GM21367 (cell line): ENCODE results near the gene TDRD5.

Source experiments
- ATAC-seq: cut with Tn5 transposase; IDR thresholded peaks from one replicate; pipeline ENCODE4 v1.9.1; 2021; ENCODE audit not compliant: unreplicated experiment

The TDRD5 gene

DNA sequence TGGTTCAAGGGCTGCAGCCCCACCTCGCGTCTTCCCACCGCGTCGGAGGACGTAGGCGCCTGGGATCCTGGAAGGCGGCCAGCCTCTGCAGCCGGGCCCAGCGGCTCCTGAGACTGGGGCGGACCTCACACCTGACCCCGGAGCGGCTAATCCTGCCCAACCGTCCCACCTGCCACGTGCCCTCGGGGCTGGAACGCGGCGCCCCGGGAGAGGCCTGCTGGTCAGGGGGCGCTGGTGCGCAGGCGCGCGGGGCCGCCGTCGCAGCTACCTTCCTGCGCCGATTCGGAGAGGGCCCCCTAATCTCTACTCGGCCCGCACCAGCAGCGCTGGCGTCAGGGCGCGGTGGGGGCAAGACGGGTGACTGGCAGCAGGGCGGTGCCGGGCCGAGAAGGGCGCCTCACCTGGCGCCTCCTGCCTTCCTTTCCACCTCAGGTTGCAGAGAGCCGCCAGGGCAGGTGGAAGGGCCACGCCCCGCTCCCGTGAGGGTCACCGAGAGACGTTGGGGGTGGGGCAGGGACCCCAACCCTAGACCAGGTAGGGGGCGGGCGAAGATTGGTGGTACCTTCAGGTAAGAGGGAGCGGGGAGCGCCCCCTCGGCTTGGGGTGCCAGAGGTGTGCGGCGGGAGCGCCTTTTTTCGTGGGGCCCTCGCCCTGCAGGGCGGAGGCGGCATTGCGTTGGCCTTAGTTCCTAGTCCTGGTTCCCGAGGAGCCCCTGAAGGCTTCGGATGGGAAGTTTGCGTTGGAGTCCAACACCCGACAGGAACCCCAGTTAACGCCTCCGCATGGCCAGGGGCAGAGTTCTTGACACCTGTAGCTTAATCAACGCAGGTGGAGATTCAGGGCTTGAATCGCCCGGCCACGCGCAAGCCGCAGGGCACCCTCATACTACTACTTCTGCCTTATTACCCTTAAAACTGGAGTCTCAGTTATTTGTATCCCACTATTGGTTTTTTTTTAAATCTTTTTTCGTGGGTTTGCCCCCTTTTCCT is at the start of gene TDRD5:
TDRD5 (plus strand) TSS at position 241 of the 989 bp plus-strand sequence. CDS start 784 bp downstream, outside the sequence.
- no peak for ATAC-seq

DNA sequence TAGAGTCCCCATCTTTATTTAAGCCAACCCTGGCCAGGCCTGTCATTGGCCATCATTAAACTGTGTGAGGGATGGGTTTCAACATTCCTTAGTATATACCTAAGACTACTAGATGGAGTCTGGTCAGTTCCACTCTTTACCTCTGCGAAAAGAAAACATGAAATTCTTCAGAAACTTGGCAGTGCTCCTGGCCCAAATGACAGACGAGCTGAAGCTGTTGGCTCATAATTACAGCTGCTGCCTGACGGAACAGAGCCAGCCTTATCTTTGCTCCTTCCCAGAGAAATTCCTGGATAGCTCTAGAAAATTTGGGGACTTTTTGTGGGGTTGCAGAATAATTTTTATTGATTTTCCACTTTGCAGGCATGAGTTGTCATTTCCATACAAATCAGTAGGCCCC is 46.3 kb upstream of the TDRD5 start:
- no peak for ATAC-seq

DNA sequence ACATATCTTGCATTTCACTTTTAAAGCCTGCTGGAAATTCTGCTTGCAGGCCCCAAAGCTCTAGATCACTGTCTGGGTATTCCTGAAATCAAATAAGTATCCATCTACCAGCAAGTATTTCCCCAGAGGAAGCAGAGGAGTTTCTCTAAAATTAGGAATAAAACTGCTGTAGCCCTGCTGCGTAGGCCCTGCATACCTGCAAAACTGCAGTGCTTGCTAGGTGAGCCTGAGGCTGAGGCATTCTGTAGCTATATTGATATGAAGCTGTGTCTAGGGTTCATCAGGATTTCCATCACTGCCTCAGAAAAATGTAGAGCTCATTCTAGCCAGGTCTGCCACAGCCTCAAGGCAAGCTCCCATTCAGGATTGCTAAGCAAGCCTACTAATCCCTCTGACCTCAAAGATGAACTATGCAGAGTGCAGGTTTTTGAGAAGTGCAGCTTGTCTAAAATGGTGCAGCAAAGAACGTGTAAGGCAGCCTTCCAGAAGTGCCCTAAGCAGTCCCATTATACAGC is 44.6 kb upstream of the TDRD5 start:
- no peak for ATAC-seq

GRCh38 chr1:179548666-179549367 is 42.8 kb upstream of the TDRD5 start:
- no peak for ATAC-seq

GRCh38 chr1:179549368-179549700 is 42.3 kb upstream of the TDRD5 start:
- ATAC-seq: no peak

- ATAC-seq: no peak
Observed at GRCh38 chr1:179550746-179551682, 40.6 kb upstream of the TDRD5 start.

DNA sequence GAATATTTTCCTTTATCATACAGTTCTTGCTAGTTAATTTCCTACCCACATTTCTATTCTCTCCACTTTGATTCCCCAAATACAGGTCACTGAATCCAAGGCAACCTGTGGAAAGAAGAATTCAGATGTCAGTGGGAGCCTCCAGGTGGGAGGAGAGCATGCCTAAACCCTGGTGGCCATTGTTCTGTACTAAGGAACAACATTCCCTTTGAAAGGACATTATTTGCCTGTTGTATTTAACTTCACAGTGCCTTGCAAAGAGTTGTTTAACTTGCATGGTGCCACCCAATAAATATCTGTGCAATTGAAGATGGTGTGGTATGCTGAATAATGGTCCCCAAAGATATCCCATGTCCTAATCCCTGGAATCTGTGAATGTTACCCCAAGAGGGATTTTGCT is 37.2 kb upstream of the TDRD5 start:
- ATAC-seq: no peak

DNA sequence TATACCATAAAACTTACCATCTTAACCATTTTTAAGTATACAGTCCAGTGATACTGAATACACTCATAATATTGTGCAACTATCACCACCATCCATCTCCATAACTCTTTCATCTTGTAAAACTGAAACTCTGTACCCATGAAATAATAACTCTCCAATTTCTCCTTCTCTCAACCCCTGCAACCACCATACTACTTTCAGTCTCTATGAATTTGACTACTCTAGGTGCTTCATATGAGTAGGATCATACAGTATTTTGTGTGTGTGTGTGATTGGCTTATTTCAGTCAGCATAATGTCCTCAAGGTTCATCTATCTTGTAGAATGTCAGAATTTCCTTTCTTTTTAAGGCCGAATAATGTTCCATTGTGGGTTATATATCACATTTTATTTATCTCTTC is 33.6 kb upstream of the TDRD5 start:
- ATAC-seq: no peak

DNA sequence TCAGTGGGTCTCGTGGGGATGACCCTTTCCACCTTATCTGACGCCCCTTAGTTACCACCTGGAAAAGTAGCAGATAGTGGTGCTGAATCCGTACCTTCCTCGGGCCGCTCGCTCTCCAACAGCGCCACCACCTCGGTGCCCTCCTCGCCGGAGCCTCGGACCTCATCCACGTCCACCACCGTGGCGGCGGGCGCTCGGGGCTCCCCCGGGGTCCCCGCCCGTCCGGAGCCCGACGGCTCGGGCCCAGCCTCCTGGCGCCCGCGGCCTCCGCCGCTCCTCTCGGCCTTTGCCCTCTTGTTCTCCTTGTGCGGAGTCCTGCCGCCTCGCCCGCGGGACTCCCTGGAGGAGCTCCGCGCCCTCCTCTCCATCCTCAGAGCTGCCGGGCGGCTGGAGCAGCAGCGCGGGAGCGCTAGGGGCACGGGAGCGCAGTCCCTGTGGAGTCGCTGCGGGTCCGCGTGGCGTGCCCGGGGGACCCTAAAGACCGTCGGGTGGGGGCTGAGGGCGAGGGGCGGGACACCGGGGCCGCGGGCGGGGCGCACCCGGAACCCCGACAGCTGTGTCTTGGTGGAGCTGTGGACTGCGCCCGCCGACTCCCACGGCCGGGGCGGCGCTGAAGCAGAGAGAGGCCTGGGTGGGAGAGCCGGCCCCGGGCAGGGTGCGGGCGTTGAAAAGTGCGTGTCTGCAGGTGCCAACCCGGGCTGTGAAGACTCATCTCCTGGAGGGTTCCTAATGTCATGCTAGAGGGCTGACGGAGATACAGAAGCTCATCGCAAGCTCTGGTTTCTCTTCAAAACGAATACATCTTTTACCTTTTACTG is 15.9 kb upstream of the TDRD5 start, which contains the start of gene NPHS2:
NPHS2 (minus strand) TSS at position 452 of the 818 bp plus-strand sequence; CDS start at position 368, 84 bp downstream.
- ATAC-seq: no peak

GRCh38 chr1:179576509-179576908 is 15.1 kb upstream of the TDRD5 start:
- no peak for ATAC-seq

GRCh38 chr1:179583771-179584320 is 7.8 kb upstream of the TDRD5 start:
- no peak for ATAC-seq

DNA sequence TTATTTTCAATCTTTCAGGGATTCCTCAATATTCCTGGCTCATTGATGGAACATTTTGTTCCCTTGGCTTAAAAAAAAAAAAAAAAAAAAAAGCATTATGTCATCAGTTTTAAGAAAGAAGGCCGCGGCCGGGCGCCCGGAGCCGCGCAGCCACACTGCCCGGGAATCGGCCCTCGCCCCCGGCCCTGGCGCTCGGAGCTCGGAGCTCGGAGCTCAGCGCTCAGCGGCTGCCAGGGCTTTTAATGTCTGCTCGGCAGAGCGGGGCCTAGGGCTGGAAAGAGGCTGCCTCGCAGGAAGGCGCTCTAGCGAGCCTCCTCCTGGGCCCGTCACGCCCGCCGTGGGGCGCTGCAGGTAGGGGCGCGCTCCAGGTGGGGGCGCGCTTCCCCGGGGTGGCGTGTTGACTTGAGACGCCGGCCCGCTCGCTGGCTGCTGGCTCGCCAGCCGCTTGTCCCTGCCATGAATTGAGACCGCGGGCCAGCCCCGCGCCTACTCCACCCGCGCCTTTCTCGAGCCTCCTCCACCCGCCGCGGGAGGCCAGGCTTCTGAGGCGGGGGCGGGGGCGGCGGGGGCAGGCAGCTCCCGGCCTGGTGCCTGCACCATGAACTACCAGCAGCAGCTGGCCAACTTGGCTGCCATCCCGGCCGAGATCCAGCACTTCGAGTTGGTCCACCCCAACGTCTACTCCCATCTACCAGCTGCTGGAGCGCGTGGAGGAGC is 5.4 kb upstream of the TDRD5 start:
- no peak for ATAC-seq

GRCh38 chr1:179587336-179587735 is 4.3 kb upstream of the TDRD5 start:
- no peak for ATAC-seq

GRCh38 chr1:179588425-179589024 is 3.1 kb upstream of the TDRD5 start:
- no peak for ATAC-seq

- ATAC-seq: no peak
Observed at GRCh38 chr1:179589509-179589908, 2.1 kb upstream of the TDRD5 start.

DNA sequence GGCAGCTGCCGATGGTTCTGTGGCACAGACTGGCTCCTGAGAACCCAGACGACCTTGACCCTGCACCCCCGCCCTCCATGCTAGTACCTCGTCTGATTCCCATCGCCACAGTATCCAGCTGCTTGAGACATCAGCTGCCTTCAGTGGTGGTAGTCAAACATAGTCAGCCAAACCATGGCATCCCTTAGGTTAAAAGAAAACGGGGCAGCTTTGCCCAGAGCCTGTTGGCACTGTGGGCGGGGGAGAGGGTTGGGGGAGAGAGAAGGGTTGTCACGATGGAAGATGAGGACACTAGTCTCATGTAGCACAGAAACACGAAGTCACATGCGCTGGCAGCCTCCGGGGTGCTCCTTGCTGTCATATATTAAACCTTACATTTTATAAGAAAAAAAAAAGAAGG is 961 bp upstream of the TDRD5 start:
- ATAC-seq: no peak

DNA sequence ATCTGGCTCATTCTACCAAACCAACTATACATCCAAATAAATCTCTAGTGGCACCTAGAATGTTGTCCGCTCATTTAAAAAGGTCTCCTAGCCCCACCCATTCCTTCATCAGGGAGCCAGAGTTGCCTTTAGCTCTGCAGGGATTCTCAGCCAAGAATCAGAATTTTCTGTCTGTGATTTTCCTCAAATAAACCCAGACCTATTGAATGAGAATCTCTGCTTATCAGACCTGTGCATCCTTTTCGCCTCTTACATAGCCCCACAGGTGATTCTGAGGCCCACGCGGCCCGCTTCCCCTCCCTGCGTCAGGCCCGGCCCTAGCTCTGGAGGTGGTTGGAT is 410 bp upstream of the TDRD5 start:
- ATAC-seq: no peak

- ATAC-seq: peak; percentile 67
Observed at GRCh38 chr1:179598631-179599030, 7.0 kb downstream of the TDRD5 start.
